Stimulated activated CD8-positive, alpha-beta memory T cell treated with anti-CD3 and anti-CD28 coated beads, Interleukin-4, amount 100 ng/mL, for 1 hour (primary cell): Measurements from ENCODE around the gene RETREG1.
"Not testable (repeated sequence)": the region's sequence is repeated elsewhere in the genome, so short reads cannot be mapped to it uniquely, and the experiment has no call there.

Experiments
- DNase-seq, 2 donors: peaks; one replicate each; pipeline ENCODE4 v3.0.0-alpha.2; 2020; ENCODE audit warnings: low read depth in 2 of 2, low spot score in 1 of 2

RETREG1 gene

DNA sequence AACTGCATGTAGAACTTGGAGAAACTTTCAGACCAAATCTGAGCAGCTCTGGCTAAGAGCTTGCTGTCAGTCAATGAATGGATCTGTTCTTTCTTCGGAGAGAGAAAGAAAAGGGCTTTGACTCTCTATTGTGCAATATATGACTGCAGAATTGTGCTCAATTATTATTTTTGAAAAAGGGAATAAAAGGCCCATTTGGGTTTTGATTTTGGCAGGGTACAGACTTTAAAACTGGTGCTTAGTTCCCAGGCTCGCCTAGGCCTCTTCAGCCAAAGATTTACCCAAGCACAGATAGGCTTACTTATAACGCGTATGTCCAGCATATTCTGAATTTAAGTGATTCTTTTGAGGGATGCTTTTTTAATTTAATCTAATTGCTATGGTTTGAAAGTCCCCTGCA is 59.3 kb downstream of the RETREG1 start:
- no peak for DNase-seq

DNA sequence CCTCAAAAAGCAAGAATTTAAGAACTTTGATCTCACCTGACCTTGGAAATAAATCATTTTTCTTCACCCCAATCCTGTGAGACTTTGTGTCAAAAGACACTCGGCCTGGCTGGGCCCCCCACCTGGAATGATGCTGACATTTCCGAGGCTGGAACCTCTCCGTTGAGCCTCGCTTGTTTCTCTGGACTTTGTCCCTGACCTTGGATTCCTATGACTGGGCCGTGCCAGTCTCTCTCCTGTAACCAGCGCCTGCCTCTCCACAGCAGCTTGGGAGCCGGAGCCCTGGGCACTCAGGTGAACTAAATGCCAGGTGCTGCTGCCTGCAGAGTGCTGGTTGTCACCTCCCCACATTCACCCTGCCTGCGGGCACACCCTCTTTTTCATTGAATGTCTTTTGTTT is 62.7 kb downstream of the RETREG1 start:
- no peak for DNase-seq

DNA sequence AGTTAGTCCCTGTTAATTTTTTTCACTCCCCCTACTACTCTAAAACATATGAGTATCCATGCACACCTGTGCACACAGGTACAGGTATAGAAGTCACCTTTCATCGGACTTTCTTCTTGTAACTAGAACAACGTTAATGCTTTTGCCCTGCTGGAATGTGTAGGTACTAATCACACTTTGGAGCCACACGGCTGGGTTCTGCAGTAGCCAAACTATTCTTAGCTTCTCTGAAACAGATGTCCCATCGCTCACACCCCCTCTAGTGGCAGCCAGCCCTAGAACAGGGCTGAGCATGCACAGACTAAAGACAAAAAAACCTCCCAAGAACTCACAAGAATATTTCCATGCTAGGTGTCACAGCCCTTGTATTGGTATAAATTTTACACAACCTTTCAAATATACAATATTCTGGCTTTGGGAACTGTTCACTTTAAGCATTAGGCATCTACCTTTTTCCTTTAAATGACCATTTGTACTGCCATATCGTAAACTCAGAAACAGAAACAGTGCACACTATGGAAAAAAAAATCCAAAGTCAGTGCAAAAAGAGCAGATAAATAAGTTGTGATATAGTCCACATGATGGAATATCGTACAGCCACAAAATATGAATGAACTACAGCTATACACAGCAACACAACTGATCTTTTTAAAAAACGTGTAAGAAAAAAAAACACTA is 64.0 kb downstream of the RETREG1 start:
- DNase-seq = no peak

DNA sequence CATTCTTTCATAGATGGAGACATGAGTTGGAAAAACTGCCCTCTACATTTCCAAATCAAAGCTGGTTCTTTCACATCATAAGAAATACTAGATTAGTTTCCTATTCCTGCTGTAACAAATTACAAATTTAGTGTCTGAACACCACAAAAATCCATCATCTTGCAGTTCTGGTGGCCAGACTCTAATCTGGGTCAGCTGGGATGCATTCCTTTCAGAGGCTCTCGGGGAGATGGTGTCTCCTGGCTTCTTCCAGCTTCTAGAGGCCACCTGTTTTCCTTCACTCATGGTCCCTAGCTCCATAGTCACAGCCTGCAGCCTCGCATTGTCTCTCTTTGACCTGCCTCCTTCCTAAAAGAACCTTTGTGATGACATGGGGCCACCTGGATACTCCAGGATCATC is 65.2 kb downstream of the RETREG1 start:
- DNase-seq = no peak

DNA sequence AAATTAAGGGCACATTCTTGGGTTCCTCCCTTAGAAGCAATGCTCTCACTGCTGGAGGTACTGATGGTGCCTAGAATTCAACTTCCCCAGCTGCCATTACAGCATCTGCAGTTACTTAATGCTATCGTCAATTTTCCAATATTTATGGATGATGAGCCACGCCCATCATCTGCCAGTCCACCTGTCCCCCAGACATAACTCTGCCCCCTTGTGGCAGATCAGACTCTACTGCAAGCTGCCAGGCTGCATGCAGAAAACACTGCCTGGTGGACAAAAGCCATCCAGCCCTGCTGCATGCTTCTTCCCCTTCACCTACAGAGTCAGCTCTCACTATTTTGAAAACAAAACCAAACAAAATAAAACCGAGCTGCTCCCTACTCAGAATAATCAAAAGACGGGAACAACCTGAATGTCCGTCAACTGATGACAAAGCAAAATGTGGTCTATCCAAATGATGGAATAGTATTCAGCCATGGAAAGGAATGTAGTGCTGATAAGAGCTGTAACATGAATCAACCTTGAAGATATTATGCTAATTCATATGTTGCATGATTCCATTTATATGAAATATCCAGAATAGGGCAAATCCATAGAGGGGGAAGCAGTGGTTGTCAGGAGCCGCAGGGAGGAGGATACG is 66.4 kb downstream of the RETREG1 start:
- no peak for DNase-seq

DNA sequence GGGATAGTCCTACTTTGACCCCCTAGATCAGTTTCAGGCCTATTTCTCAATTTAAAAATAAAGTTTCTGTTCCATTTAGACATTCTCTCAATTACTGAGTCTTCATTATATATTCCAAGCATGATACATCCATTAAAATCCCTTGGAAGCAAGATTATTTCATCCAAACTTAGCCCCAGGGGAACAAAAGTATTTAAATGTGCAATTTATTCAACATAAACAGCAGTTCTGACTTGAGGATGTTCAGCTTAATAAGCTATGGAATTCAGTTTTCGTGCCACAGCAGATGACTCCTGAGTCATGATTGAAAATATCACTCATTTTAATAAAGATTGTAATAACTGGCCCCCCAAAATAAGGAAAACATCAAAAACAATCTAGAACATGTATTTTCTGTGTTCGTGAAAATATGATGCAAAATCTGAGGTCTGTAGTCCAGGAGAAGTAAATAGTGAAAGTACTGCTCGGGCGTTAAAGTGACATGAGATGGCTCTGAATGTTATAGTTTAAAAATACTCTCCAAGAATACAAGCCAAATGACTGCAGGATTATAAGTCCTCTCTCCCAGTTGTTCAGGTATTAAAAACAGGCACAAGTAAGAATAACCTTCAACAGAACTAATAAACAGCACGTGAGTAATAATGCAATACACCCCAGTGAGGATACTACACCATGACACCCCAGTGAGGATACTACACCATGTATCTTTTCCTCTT is 67.1 kb downstream of the RETREG1 start:
- DNase-seq = no peak

DNA sequence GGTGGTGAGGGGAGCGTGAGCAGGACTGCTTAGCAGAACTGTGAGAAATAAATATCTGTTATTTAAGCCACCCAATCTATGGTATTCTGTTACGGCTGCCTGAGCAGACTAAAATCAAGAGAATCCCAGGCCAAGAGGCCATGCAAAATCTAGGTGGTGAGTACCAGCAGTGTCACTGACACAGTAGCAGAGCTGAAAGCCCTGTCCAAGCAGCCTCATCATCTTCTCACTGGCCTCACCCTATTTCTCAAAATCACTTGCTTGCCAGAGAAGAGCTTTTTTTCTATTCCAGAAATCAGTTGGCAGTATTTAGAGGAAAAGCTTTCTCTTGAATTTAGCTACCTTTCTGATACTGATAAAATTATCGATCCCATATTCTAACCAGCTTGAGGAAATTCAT is 68.0 kb downstream of the RETREG1 start:
- DNase-seq = no peak

DNA sequence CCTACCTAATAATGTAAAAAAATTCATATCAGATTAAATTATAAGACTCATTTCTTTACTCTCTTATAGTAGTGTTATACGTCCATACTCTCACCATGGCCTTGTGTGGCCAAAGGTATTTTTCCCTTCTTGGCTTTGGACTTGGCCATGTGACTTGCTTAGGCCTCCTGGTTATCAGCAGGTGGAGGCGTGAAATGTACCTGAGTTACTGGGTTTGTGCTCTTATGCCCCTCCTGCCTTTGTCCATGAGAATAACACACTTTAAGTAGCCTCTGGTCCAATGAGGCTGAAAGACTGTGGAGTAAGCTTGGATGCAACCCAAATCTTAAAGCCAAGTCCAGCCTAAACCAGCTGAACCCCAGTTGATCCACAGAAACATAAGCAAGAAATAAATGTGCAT is 68.7 kb downstream of the RETREG1 start:
- no peak for DNase-seq

DNA sequence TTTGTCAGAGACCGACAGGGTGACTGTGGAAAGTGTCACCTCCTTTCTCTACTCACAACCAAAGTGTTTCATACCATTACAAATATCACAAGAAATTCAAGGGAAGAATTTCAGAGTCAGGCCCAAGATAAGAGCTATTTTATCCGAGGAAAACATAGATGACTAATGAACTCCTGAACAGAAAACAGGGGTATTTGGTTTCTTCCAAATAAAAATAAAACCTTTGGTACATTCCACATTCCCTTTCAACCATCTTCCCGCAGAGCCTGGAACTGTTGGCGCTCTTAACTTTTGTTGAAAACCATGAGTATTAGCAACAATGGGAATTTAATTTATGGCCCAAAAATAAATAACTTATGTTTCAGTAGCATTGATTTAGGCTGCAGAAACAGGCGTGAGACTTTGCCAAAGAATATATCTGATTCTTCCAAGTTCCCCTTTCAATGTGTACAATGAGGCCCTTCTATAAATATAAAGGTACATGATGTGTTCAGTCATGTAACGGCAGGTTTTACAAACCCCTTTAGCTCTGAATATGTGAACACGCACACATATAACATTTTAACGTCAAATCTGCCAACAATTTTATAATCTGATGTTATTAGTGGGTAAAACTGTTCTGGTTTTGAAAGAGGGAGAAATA is 69.5 kb downstream of the RETREG1 start:
- no peak for DNase-seq

DNA sequence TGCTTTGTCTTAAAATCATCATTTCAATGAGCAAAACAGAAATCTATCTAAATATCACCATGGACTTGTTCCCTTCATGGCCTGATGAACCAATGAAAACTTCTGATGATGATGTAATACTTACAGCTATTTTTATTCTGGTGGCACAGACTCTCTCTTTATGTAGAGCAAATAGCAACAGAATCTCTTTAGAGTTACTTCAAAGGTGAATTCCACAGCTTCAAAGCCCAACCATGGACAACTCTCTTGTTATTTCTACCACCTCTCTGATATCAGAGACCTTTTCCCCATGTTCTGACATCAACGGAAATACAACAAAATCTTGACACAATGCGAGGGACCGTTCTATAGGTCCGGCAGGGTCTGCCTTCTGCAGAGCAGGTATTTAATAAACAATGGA is 70.1 kb downstream of the RETREG1 start:
- no peak for DNase-seq

DNA sequence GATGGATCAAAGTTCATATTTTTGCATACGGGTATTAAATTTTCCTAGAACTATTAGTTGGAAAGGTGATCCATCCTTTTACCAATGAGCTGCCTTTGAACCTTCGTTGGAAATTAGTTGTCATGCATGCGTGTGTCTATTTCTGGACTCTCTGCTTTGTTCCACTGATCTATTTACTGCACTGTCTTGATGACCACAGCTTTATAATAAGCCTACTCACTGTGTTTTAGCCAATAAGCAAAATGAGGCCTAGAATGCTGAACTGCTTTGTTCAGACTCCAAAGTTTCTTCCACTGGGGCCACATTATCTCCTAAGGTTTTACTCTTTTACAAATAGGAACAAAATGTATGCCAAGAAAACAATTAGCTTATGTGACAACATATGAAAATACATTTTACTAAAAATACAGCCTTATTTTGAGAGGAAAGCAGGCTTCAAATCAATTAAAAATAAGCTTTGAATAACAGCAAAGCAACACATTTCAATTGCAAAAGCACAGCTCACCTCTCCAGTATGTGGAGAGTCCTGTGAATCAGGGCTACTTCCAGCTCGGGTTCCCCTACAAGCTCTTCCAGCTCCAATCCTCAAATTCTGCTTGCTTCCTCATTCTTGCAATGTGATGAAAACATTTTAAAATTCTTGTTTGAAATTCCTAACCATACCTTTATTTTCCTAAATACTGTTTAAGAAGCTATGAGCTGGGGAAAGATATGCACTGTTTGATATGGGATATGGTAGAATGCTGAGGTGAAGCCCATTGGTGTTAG is 72.0 kb downstream of the RETREG1 start:
- DNase-seq = no peak

DNA sequence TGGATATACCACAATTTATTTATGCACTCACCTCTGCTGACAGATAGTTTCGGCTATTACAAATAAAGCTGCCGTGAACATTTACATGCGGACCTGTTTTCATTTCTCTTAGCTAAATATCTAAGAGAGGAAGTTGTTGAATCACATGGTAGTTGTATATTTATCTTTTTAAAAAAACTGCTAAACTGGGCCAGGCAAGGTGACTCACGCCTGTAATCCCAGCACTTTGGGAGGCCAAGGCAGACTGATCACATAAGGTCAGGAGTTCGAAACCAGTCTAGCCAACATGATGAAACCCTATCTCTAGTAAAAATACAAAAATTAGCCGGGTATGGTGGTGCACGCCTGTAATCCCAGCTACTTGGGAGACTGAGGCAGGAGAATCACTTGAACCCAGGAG is 73.6 kb downstream of the RETREG1 start:
- DNase-seq = not testable (repeated sequence)

DNA sequence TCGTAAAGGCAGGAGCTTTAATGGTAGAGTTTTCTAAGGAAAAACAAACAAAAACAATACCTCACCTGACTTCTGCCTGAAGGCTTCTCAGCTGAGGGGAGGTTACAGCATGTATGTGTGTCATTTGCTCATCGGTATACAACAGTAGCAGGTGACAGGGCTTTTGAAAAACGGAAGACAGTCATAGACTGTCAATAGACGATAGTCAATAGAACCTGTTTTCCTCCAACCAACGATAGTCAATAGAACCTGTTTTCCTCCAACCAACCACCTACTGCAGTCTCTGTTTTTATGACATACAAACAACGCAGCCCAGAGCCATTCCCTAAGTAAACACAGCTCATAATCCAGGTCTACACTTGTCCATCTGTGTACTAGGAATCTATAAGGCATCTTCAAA is 74.6 kb downstream of the RETREG1 start:
- DNase-seq = no peak

DNA sequence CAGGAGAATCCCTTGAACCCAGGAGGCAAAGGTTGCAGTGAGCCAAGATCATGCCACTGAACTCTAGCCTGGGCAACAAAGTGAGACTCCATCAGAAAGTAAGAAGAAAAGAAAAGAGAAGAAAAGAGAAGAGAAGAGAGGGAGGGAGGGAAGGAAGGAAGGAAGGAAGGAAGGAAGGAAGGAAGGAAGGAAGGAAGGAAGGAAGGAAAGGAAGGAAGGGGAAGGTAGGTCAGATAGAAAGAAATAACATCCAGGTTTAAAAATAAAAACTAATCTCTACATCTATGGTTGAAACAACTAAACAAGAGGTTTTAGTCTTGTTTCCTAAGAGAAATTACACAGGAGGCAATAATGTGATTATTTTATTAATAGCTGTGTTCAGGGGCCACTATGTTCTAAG is 75.2 kb downstream of the RETREG1 start:
- not testable (repeated sequence) for DNase-seq

DNA sequence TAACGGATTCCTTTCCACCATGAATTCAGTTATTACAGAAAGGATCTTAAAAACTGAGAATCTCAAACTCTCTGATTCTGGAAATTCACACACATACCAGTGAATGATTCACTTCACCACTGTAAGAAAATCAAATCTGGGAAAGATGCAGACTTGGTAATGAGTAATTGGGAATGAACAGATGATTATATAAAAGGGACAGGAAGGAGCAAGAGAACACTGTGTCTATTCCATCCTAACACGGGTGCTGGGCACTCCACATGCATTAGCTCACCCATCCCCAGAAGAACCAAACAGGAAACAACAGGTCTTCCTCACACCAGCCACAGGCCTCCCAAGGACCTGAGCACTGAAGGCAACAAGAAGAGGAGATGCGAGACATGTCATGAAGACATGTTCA is 76.4 kb downstream of the RETREG1 start:
- no peak for DNase-seq

DNA sequence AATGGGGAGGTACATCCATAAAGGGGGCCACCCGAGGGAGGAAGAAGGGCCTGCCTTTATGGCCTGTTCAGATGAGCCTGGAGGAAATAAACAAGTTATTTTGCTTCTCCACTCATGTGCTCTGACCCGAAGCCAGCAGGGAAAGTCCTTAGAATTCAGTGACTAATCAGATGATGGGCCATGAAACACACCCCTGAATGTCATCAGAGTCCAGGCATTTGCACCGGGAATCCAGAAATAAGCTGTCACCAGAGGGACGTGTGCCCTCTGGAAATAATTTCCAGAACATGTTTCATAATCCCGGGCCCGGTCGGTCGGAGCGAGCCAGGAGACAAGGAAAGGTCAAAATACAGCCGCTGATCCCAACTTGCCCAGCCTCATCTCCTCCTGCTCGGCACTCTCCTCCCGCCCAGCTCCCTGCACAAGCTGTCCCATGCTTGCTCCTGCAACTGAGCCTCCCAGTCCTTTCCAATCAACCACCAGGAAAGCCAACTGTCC is 77.6 kb downstream of the RETREG1 start:
- no peak for DNase-seq

DNA sequence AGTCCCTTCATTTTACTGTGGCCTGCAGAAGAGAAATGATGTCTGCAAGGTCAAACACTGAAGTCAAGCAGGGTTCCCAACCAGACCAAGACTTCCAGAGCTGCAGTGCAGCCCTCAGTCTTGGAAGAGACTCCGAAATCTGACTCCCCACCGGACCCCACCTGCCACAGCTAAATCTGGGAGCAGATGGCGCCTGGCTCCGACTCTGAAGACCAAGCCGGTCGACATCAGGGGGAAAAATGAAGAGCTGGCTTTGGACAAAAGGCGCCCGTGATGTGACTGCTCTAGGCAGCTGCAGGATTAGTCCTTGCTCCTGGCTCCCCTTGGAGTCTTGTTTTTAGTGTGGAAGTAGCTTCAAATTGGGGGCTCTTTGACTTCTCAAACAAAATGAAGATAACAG is 78.8 kb downstream of the RETREG1 start:
- no peak for DNase-seq

DNA sequence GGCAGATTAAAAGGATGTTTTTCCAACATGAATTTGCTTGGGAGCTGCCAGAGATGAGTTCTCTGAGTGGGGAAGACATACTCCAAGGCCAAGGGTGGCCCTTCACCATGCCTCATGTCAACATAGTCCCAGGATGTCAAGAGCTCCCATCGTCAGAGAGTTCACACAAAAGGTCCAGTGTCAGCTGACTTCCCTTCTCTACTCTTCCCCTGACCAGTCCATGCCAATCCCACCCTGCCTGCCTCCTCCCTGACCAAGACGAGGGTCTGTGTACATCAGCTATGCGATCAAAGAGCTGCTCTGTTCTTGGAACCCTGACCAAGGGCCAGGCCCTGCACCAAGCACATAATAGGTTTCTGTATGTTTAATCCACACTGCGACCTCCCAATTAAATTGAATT is 80.0 kb downstream of the RETREG1 start:
- no peak for DNase-seq

DNA sequence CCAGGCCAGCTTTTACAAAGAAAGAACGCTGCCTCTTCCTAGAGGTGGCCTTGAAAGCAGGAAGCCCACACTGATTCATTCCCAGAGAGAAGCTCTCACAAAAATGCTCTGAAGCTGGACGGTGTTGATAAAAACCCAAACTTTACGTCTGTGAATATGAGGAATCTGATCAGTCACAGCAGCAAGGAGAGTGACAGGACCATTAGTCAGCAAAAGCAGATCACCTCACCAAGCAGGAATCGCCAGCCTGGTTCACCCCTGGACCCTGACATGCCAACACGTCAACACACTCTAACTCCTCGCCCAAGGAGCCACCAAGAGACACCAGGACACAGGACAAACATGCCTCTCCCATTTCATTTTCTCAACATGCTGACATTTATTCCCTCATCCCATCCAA is 80.6 kb downstream of the RETREG1 start:
- no peak for DNase-seq

DNA sequence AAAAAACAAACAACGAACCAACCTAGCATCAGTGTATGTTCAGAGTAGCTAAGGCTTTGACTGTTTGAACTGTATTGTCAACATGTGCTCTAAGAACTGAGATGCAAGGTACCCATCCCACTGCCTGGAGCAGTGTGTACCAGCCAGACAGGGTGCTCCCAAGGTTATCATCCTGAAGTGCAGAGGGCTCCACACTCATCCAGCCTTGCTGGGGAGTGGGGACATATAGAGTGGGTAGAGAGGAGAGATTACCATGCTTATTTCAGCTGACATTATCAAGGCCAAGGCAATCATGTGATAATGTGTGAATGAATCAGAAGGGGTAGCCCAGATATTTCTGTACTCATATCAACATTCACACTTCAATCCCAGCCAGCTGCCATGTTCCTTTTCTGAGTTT is 82.5 kb downstream of the RETREG1 start:
- DNase-seq = no peak

DNA sequence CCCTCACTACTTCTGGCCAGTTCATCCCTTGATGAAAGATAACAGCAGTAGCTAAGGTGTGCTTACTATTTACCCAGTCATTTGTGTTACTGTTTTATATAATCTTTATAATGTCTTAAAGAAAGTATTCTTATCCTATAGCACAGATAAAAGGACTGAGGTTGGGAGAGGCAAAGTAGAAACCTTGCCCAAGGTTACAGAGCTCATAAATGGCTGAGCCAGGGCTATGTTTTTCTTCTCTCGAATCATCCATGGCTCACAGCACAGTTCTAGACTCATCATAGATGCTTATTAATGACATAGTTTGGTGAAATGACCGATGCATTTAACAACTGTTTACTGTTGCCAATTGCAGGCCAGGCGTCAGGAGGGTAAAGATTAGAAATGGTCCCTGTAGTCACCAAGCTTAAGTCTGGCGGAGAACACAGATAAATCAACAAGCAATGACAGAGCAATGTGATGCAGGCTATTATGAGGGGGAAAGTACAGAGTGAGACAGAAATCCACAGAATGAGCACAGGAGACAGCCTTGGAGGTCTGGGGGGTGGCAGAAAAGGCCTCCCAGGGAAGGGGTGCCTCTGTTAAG is 85.6 kb downstream of the RETREG1 start:
- DNase-seq = no peak
